ENCODE data around the gene R3HDM2.

DNA sequence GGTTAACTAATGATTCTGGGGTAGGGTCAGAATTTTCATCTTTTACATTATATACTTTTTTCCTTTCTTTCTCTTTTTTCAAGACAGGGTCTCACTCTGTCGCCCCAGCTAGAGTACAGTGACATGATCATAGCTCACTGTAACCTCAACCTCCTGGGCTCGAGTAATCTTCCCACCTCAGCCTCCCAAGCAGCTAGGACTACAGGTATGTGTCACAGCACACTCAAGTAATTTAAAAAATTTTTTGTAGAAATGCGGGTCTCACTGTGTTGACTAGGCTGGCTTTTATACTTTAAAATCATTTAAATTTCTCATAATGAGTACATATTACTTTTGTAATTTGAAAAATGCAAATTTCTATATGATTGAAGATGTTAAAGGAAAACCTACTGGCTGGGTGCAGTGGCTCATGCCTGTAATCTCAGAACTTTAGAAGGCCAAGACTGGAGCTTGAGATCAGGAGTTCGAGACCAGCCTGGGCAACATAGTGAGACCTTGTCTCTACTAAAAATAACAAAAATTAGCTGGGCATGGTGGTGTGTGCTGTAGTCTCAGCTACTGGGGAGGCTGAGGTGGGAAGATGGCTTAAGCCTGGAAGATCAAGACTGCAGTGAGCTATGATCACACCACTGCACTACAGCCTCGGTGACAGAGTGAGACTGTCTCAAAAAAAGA, 25.7 kb downstream of the R3HDM2 start:
- TF ChIP-seq, protein P1, sequence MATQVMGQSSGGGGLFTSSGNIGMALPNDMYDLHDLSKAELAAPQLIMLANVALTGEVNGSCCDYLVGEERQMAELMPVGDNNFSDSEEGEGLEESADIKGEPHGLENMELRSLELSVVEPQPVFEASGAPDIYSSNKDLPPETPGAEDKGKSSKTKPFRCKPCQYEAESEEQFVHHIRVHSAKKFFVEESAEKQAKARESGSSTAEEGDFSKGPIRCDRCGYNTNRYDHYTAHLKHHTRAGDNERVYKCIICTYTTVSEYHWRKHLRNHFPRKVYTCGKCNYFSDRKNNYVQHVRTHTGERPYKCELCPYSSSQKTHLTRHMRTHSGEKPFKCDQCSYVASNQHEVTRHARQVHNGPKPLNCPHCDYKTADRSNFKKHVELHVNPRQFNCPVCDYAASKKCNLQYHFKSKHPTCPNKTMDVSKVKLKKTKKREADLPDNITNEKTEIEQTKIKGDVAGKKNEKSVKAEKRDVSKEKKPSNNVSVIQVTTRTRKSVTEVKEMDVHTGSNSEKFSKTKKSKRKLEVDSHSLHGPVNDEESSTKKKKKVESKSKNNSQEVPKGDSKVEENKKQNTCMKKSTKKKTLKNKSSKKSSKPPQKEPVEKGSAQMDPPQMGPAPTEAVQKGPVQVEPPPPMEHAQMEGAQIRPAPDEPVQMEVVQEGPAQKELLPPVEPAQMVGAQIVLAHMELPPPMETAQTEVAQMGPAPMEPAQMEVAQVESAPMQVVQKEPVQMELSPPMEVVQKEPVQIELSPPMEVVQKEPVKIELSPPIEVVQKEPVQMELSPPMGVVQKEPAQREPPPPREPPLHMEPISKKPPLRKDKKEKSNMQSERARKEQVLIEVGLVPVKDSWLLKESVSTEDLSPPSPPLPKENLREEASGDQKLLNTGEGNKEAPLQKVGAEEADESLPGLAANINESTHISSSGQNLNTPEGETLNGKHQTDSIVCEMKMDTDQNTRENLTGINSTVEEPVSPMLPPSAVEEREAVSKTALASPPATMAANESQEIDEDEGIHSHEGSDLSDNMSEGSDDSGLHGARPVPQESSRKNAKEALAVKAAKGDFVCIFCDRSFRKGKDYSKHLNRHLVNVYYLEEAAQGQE (IDR thresholded peaks at IDR 0.05; ENCODE audit: insufficient read depth in 1 of 2, low read depth in 2 of 2, low read length in 2 of 2): no peak
- TF ChIP-seq FOXP2 (optimal IDR thresholded peaks at IDR 0.05; ENCODE audit: borderline replicate concordance, extremely low read depth, extremely low read length, insufficient read depth): no peak
- TF ChIP-seq POLR2AphosphoS5 (IDR thresholded peaks at IDR 0.05; ENCODE audit: low read depth, low read length): no peak

All from PFSK-1 (cell line).